Measurements from ENCODE around the gene CD44. TPM values are rescaled to one million over a fixed set of nuclear protein-coding genes. Genes with fewer than 3 reads are reported as not detected.

Gene CD44
- total RNA-seq, 2 donors from 2014 or later, result 321 to 613 TPM

- ATAC-seq (ENCODE audit: insufficient number of reproducible peaks, low FRiP score, low read depth), result no peak
- Histone ChIP-seq H3K27me3 (replicated peaks; ENCODE audit: insufficient read depth) (no peaks in the 10 kb centered on the region), H3K4me1 (ENCODE audit: control insufficient read depth in 1 of 2, low read depth in 2 of 2) (peaks cover 0 to 6% of the 10 kb centered on the region in 2 donors), H3K36me3 (no peaks in the 10 kb centered on the region), H3K9me3 (no peaks in the 10 kb centered on the region), H3K27ac (no peak overlapping the region), H3K4me3 (no peak overlapping the region)
- TF ChIP-seq CTCF (IDR thresholded peaks at IDR 0.05), result no peak
- no peak for DNase-seq (ENCODE audit: low spot score)
Measured at GRCh38 chr11:35134403-35135148, 4.4 kb upstream of the CD44 start.

GRCh38 chr11:35135222-35135621 is 3.7 kb upstream of the CD44 start:
- no peaks in the 10 kb centered on the region for H3K27me3 ChIP-seq (replicated peaks; ENCODE audit: insufficient read depth)
- ATAC-seq (ENCODE audit: insufficient number of reproducible peaks, low FRiP score, low read depth) (no peak), DNase-seq (ENCODE audit: low spot score) (no peak)
- H3K36me3 ChIP-seq, result no peaks in the 10 kb centered on the region
- no peak overlapping the region for H3K4me3 ChIP-seq
- H3K9me3 ChIP-seq, result no peaks in the 10 kb centered on the region
- TF ChIP-seq CTCF (IDR thresholded peaks at IDR 0.05), result no peak
- peaks cover 0 to 7% of the 10 kb centered on the region in 2 donors for H3K4me1 ChIP-seq (ENCODE audit: control insufficient read depth in 1 of 2, low read depth in 2 of 2)
- H3K27ac ChIP-seq, result no peak overlapping the region

GRCh38 chr11:35136311-35136710 is 2.7 kb upstream of the CD44 start:
- no peaks in the 10 kb centered on the region for H3K9me3 ChIP-seq
- ATAC-seq (ENCODE audit: insufficient number of reproducible peaks, low FRiP score, low read depth) (no peak), DNase-seq (ENCODE audit: low spot score) (no peak)
- no peaks in the 10 kb centered on the region for H3K27me3 ChIP-seq (replicated peaks; ENCODE audit: insufficient read depth)
- H3K27ac ChIP-seq, result no peak overlapping the region
- no peaks in the 10 kb centered on the region for H3K36me3 ChIP-seq
- H3K4me3 ChIP-seq, result no peak overlapping the region
- H3K4me1 ChIP-seq (ENCODE audit: control insufficient read depth in 1 of 2, low read depth in 2 of 2), result peaks cover 0 to 18% of the 10 kb centered on the region in 2 donors
- TF ChIP-seq CTCF (IDR thresholded peaks at IDR 0.05), result no peak

- H3K27ac ChIP-seq, result peak overlapping the region in 1 of 2 donors; percentile 97
- H3K36me3 ChIP-seq, result no peaks in the 10 kb centered on the region
- no peaks in the 10 kb centered on the region for H3K27me3 ChIP-seq (replicated peaks; ENCODE audit: insufficient read depth)
- DNase-seq (ENCODE audit: low spot score) (no peak), ATAC-seq (ENCODE audit: insufficient number of reproducible peaks, low FRiP score, low read depth) (no peak)
- no peak for TF ChIP-seq CTCF (IDR thresholded peaks at IDR 0.05)
- H3K4me3 ChIP-seq, result peak overlapping the region; percentile 95
- peaks cover 13 to 35% of the 10 kb centered on the region in 2 donors for H3K4me1 ChIP-seq (ENCODE audit: control insufficient read depth in 1 of 2, low read depth in 2 of 2)
- no peaks in the 10 kb centered on the region for H3K9me3 ChIP-seq
Measured at GRCh38 chr11:35138058-35138457, 913 bp upstream of the CD44 start.

- peak overlapping the region; percentile 96 to 97 for H3K27ac ChIP-seq
- DNase-seq (ENCODE audit: low spot score), result no peak
- H3K27me3 ChIP-seq (replicated peaks; ENCODE audit: insufficient read depth), result no peaks in the 10 kb centered on the region
- no peaks in the 10 kb centered on the region for H3K9me3 ChIP-seq
- no peak for TF ChIP-seq CTCF (IDR thresholded peaks at IDR 0.05)
- H3K36me3 ChIP-seq, result no peaks in the 10 kb centered on the region
- H3K4me3 ChIP-seq, result peak overlapping the region; percentile 95
- H3K4me1 ChIP-seq (ENCODE audit: control insufficient read depth in 1 of 2, low read depth in 2 of 2), result peaks cover 18 to 40% of the 10 kb centered on the region in 2 donors
- peak; percentile 5 for ATAC-seq (ENCODE audit: insufficient number of reproducible peaks, low FRiP score, low read depth)
Measured at GRCh38 chr11:35138606-35138942, 397 bp upstream of the CD44 start.

Measured in thoracic aorta (tissue), 2 donors.